HG03280 (cell line): ENCODE measurements around the gene GBGT1.

Experiments used
- ATAC-seq: cut with Tn5 transposase; IDR thresholded peaks from one replicate; pipeline ENCODE4 v1.9.1; 2021; ENCODE audit warnings: mild to moderate bottlenecking, moderate library complexity; ENCODE audit not compliant: unreplicated experiment

Gene GBGT1

DNA sequence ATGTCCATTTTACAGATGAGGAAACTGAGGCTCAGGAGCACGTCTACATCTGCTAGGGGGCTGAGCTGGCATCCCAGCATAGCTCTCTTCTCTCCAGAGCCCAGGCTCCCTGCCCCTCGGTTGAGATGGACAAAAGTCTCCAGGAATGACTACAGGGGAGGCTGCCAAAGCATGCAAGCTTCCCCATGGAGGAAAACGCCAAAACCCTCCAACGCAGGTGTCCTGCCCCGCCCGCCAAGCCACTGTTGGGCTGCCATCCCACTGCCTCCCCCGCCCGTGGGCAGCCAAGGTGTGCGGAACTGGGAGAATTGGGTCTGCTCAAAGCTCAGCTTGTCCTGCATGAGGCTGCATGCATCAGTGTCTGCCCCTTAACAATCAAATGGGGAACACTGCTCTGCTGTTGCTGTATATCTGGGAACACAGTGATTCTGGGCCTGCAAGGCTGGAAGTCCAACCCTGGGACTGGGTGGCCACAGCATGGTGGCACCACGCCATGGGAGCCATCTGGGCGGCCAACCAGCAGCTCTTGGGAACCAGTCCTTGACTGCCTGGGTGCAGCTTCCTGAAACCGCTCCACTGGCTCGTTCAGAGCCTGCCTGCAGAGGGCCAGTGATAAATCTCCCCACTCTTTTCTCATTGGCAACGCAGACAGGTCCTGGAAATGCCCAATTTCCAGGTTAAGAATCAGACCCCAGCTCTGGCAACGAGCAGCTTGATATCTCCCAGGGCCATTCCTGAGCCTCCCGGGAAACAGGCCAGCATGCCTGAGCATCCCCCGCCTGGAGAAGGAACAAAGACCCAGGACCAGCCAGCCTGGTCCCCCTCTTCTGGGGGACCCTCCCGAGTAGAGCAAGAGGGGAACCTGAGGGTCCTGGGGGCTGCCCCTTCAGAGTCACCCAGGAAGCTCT, 46.2 kb downstream of the GBGT1 start:
- no peak for ATAC-seq

DNA sequence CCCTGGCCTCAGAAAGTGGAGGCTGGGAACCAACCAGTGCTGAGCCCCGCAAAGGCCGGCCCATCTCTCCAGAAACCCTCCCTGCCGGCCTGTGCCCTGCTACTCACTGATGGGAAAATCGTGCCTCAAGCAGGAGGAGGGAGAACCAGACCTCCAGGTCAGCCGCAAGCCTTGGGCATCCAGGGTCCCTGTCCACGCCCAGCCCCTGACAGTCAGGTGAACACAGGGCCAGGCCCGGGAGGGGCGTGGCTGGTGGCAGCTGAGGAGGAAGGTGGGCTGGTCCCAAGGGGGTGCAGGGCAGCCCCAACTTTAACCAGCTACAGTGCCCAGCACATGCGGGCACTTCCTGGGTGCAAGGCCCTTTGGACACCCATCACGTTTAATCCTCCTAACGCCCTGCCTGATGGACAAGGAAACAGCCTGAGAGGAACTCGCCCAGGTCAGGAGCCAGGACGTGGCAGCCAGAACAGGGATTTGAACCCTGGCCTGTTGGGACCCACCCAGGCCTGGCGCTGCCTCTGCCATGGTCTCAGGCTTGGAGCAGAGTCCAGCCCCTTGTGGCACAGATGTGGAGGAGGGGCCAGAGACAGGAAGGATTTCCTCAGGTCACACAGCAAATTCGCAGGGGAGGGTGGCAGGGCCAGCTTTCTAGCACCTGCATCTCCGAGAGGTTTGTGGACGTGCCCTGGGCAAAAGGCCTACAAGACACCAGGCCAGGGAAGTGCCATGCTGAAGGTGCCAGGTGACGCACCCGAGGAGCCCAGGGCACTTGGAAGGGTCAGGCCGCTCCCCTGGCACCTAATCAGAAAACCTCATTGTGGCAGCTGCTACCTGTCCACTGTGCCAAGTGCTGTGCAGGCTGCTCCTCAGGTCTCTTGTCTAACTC, 47.1 kb downstream of the GBGT1 start:
- ATAC-seq: no peak

DNA sequence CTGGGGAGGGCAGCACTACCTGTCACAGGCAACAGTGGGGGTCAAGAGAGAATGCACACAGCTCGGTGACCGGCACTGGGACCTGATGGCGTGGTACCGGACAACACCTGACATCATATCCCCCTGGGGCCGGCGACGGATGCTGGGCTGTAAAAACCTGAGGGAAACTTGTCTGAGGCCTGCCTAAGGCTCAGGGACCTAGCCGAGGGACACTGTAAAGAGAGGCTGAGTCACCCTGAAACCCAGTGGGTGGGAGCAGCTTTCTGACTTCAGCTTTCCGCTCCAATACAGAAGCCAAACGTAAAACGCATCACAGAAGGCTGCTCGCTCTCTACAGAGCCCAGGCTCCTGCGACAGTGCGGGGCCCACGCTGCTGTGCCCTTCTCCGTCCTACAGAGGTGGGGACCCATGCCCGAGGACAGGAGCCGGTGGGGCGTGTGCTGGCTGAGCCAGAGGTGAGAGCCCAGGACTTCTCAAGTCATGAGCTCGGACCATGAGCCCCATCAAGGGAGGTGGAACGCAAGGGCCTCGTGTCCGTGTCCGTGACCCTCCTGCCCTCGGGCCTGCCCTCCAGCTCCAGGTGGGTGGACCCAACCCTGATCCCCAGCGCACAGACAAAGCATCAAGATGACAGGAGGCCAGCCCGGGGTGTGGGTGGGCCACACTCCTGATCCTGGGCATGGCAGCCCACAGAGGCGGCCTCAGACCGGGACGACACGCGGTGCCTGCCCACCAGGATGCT, 47.9 kb downstream of the GBGT1 start:
- ATAC-seq: peak; percentile 67

DNA sequence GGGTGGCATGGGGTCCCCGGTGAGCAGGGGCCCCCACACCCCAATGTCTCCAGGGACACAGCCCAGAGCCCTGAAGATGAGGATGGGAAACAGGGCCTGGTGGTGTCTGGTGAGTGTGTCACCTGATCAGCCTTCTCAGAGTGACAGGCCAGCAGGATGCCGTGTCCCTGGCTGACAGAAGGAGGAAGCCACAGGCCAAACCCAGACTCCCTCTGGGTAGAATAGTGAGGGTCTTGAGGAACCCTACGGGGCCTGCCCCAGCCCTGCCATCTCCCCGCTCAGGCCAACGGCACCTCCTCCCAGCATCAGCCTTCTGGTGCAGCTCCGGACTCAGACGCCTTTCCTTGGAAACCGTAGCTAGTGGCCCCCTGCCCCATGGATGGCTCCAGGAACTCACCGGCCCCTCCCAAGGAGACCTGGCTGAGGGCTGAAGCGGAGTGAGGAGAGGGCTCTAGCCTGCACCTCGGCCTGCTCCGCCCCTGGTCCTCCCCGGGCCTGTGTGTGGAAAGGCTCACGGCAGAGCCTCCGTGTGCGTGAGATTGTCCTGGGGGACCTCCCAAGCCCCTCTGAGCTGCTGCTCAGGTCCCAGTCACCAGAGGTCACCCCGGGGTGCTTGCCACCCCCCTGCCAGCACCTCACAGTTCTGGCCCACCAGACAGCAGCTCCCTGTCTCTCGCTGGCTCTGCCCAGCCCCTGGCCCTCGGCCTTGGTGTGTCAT, 48.7 kb downstream of the GBGT1 start:
- ATAC-seq: no peak

DNA sequence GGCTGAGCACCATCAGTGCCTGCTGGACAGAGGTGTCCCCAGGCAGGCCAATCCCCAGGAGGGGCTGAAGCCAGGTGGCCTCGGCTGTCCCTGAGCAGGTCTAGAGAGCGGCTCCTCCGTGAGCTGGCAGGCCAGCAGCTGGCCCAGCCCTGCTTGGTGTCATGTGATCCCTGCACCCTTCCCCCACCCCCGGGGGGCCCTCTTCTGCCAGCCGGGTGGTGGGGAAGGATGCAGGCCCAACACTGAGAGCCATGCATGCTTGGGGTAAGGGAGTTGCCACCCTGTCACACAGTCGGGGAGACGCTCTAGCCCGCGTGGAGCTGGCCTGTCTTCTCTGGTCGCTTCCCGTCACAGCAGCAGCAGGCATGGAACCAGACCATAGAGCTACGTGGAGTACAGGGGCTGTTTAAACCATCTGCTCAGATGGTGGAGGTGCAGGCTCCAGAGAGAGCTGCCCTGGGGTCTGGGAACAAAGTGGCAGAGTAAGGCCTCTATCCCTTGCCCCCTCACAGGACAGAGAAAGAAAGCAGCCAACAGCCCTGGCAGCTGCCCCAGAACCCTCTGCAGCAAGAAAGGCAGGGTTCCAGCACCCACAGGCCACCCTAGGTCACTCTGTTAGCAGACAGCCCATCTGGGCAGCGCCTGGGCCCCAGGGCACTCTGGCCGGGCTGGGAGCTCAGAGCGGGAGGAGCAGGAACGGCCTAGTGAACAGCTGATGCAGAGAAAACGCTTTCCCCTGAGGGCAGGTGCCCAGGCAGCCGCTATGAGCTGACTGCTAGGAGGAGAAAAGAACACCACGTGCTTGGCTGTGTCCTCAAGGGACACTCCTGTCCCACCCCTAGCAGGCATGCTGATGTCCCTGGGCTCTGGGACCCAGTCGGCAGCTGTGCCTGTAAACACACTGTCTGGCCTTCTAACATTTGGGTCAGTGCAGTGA, 49.5 kb downstream of the GBGT1 start:
- no peak for ATAC-seq

DNA sequence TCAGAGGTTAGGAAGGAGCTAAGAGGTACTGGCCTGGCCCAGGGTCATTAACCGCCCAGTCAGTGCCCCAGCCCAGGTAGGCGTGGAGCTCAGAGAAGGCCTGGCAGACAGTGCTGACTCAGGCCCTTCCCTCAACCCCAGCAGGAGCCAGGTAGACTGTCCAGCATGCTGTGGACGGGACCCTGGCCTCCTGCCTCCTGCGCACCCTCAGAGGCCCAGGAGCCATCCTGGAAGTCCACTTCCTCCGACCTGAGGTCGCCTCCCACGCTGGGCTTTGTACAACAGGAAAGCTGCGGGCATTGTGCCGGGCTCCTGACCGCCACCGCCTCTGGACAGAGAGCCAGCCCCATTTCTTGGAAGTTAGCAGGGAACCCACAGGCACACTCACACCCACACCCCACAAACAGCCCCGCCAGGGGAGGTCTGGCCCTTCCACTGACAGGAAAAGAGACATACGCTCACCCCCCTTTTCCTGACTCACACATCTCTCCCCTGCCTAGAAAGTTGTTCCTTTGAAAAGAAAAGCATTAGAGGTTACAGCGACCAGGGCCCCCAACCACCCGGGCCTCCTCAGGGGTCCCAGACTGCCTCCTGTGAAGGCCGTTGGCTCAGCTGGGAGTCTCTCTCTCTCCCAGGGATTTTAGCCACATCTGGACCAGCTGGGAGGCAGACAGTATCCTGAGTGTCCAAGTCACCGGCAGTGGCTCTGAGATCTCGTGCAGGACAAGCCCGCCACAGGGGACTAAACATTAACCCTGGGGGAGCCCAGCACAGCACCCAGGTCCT, 50.4 kb downstream of the GBGT1 start:
- ATAC-seq: no peak

DNA sequence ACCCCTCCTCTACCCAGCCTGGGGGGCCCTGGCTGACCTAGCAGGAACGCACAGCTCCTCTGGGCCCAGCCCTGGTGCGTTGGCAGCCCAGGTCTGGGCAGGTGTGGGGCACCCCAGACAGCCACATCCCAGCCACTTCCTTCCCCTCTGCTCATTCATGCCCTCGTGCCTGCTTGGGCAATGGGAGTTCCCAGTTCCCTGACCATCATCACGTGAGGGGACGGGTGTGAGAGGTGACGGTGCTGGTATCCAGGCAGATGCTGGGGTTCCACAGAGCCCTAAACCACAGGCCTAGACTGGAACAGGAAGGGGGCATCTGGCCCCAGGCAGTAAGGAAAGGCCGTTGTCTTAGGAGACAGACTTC, 51.1 kb downstream of the GBGT1 start:
- ATAC-seq: no peak

DNA sequence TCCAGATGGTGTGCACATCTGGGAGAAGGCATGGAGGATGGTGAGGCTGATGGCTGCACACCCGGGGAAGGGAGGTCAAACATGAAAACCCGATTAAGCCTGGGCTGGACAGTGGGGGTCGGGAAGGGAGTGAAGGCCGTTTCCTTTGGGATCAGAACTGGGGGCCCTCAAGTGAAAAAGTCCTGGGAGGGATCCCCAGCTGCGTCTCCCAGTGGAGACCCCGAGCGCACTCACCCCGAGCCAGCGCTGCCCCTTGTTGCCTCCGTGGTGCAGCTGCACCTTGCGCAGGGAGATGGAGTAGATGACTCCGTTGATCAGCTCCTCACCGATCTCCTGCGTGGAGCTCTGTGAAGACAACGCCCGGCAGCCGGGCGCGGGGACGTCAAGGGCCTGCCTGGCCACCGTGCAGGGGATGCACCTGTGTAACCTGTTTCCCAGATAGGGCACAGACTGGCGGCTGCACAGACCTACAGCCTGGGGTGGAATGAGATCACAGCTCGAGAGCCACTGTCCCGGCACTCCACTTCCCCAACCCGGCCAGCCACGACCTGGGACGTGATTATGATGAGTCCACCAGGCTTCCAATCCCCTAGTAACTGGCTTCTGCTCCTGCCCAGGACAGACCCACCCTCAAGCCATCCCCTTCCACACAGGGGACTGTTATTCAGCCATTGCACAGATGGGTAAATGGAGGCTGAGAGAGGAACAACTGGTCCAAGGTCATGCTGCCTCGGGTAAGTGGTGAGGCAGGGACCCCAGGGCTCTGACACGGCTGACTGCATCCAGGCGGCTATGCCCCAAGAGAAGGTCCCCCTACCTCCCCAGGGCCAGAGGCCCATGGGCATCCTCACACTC, 51.7 kb downstream of the GBGT1 start:
- no peak for ATAC-seq

DNA sequence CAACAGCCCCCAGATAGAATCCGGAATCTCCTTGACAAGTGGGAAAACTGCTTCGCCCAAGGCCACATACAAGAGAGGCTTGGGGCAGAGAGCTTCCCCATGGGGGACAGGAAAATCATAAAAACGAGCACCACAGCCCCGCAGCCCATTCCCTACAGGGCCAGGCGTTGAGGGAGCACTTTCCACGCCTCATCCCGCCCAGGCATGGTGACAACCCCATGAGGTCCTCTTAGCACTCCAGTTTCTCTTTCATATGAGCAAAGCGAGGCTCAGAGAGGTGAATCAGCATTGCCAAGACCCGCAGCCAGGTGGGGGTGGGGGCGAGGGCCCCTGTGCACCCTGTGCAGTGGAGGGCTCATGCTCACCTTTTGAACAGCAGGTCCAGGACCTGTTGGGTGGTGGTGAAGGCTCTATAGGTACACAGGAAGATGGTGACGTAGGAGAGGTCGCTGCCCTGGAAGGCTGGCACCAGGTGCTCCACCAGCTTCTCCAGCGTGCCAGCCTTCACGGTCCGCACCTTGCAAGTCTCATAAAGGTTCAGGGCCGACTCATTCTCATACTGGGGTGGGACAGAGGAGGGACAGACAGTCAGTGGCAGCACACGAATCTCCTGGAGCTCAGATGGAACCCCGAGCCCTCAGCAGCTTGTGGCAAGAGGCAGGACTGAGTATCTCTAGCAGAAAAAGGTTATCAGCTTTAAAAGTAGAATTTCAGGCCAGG, 53.6 kb downstream of the GBGT1 start:
- ATAC-seq: no peak

DNA sequence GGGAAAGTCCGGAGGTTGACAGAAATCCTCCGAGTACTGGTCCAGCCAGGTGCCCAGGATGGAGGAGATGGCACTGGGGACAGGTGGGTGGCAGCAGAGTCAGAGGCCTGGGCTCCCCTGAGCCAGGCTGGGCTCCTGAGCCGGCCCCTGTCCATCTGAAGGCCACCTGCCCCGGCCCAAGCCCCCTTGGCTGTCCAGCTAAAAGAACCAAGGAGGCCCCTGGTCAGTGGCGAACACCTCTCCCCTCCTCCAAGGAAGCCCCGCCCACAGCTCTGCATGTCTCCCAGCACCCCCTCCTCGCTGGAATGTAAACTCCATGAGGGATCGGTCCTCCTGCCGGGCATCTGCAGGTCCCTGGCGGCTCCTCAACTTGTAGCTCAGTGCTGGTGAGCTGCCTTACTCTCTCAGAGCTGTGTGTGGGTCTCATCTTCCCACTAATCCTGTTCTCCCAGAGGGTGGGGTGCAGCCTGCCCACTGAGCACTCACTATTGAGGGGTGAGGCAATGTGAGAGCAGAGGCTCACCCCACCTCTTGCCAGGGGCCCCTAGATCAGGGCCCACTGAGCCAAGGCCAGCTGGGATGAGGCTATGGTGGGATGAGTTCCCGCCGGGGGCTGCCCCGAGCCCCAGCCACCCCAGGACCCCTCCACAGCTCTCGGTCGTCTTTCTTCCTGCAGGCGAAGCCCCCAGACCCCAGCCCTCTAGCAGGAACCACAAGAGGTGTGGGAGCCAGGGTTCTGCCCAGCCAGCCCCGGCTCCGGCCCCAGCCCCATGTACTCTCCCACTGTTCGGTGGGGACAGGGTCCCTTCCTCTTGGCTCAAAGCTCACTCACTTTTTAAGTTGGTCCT, 54.7 kb downstream of the GBGT1 start:
- no peak for ATAC-seq

DNA sequence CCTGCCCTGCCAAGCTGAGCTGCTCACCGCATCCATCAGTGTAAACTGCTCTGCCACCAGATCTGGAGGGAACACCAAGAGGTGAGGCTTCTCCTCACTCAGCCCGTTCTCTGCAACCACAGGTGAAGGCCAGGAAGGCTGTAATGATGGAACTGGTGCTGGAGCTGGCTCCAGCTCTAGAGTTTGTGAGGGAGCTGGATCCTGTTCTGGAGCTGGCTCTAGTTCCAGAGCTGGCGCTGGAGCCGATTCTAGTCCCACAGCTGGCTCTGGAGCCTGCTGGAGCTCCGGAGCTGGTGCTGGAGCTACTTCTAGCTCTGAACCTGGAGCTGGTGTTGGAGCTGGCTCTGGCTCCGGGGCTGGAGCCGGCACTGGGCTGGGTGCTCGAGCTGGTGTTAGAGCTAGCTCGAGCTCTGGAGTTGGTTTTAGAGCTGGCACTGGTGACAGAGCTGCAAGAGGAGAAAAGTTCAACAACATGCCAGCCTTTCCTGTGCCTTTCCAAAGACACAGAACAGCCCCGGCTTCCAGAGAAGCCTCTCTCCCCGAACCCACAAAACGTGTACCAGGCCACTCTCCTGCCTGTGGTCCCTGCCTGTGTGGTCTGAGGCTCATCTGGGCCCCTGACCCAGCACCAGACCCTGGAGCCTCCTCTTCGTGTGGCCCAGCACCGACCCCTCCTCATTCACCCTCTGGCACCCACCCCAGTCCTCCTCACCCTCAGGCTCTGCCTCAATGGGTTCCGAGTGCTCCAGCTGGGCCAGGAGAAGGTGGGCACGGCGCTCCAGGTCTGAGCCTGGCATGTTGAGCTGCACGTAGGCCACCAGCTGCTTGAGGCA, 55.5 kb downstream of the GBGT1 start:
- ATAC-seq: no peak

DNA sequence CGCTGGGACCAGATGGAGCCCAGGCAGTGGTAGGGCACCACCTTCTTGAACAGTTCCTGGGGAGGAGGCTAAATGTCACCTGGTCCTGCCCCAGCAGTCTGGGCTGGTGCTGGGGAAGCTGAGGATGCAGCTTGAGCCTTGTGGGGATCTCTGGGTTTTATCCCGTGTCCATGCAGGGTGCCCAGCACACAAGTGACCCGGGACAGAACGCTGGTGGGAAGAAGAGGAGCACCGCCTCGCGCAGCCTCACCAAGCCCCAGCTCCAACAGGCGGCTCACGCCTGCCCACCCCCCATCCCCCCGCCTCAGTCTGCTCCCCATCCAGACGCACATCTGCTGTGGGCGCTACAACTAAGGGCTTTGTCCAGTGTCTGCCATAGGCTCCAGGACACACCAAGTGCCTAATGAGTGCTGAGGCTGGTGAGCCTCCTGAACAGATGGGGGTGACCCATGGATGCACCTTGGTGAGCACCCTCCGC, 56.4 kb downstream of the GBGT1 start:
- no peak for ATAC-seq

DNA sequence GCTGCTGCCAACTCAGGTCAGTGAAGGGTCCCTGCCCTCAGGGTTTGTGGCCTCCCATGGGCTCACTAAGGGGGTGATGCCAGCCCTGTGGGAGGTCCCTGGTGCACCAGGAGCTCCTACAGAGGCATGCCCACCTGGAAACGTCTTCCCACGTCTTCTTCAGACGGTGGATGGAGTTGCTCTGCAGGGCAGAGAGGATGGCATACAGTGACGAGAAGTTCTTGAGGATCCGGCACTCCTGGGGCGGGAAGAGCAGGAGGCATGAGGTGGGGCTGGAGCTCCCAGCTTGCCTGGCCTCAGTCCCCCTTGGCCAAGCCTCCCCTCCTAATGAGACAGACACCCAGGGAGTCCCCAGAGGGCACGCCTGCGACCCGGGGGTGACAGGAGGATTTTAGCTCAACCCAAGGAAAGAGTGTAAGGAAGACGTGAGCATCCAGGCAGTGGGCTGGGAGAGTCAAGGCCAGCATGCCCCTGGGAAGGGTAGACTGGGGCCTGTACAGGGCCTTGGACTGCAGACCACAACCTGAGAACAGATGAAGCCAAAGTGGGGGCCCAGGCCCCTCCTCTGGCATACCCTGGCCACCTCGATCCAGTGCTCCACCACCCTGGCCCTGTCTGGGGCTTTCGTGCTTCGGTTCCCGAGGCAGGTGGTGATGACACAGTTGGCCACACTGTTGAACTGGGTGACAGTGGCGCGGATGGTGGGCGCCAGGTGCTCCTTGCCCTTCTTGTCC, 57.0 kb downstream of the GBGT1 start:
- no peak for ATAC-seq

DNA sequence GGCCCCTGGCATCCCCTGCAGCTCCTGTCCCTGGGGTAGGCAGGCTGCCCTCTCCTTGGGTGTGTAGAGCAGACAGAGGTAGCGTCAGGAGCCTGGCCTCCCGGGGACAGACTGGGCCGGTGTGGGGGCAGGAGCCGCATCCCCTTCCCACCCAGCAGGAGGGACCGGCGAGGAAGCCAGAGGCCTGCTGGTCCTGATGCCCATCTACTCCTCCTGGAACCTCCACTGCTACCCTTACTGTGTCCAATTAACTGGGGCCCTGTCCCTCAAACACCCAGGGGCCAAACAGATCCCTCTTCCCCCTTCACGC, 58.3 kb downstream of the GBGT1 start:
- no peak for ATAC-seq
